Choroid plexus epithelial cell (primary cell): ENCODE results near the gene ZDHHC24.
A peak's percentile ranks its signal among the peaks of the same experiment; 100 is the strongest.

Experiments
- DNase-seq: peaks from one replicate; pipeline ENCODE4 v3.0.0-alpha.2; 2010; ENCODE audit warnings: low read depth
- H3K4me3 ChIP-seq: 2 replicates; pipeline ENCODE4 v1.5.1; 2011; ENCODE audit warnings: low read depth, mild to moderate bottlenecking, control low read depth, low read length, moderate library complexity
- CTCF ChIP-seq: conservative IDR thresholded peaks from 2 replicates; pipeline ENCODE4 v1.5.1; 2011; ENCODE audit warnings: low read depth, mild to moderate bottlenecking, control low read depth, inconsistent platforms, low read length, moderate library complexity

The ZDHHC24 gene

GRCh38 chr11:66524304-66525040, 21.4 kb downstream of the ZDHHC24 start:
- H3K4me3 ChIP-seq: no peak overlapping the region
- no peak for TF ChIP-seq CTCF
- DNase-seq: no peak

DNA sequence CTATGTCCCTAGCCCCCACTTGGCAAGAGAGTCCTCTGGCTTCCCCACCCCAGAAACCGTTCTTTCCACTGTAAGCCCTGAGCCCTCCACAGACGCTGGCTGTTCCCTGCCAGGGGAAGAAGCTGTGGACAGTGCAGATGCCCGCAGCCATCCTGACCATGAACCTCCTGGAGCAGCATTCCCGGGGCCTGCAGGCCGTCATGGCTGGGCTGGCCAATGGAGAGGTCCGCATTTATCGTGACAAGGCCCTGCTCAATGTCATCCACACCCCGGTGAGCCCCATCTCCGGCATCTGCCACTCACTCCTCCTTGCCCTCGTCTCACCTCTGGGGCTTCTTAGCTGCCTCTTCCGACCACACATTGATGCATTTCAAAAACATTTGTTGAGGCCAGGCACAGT, 22.2 kb downstream of the ZDHHC24 start:
- DNase-seq: no peak
- no peak overlapping the region for H3K4me3 ChIP-seq
- no peak for TF ChIP-seq CTCF

GRCh38 chr11:66510990-66511339, 34.9 kb downstream of the ZDHHC24 start:
- TF ChIP-seq CTCF: no peak
- DNase-seq: no peak
- peak overlapping the region; percentile 91 for H3K4me3 ChIP-seq

GRCh38 chr11:66510271-66510989, 35.4 kb downstream of the ZDHHC24 start, which contains the start of gene BBS1:
Gene BBS1 (plus strand): TSS chr11:66510635. CDS start chr11:66510660, 25 bp downstream.
- H3K4me3 ChIP-seq: peak within 1 kb of the TSS; percentile 91

DNA sequence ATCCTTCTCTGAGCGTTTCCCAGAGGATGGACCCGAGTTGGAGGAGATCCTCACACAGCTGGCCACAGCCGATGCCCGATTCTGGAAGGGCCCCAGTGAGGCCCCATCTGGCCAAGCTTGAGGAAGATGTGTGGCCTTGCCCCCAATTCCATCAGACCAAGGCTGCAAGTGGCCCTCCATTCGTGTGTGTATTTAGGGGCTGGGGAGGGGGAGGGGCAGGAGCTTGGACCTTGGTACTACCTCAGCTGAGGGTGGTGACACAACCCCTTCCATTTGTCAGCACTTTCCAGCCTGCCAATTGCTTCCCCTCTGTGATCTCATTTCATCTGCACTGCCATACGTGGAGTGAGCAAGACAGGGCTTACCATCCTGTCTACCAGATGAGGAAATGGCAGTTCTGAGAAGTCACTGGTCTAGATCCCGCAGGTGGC, 36.7 kb downstream of the ZDHHC24 start:
- TF ChIP-seq CTCF: no peak
- DNase-seq: no peak
- H3K4me3 ChIP-seq: no peak overlapping the region

More at GRCh38 chr11:66510271-66510989, 35.4 kb downstream of the ZDHHC24 start, which contains the start of gene BBS1:
- peak; percentile 80 for DNase-seq
- TF ChIP-seq CTCF: peak; percentile 24

DNA sequence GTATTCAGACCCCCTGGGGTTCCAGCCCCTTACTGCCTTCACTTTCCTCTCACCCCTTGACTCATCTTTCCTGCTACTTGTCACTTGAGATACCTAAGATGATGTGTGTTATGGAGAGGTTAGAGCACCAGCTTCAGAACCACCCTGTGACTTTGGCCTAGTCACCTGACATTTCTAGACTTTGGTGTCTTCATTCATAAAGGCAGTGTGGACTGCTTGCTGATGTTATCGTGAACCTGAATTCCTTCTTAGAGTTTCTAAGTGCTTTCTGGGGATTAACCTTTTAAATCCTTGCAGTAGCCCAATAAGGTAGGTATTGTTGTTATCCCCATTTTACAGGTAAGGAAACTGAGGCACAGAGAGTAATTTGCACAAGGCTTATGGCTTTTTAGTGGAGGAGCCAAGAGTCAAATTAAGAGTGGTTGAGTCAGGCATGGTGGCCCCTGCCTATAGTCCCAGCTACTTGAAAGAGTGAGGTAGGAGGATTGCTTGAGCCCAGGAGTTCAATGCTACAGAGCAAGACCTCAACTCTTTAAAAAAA, 40.5 kb downstream of the ZDHHC24 start:
- H3K4me3 ChIP-seq: no peak overlapping the region
- TF ChIP-seq CTCF: no peak
- DNase-seq: no peak

DNA sequence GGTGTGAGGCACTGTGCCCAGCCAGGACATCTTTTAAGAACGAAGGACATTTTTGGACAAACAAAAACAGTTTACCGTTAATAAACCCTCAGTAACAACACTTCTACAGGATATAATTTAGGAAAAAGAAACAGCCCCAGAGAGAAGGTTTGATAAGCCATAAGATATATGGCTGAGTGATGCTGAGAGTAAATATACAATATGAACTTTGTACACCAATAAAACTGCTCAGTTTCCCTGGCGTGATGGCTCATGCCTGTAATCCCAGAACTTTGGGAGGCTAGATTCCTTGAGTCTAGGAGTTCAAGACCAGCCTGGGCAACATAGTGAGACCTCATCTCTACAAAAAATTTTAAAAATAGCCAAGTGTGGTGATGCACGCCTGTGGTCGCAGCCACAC, 47.3 kb downstream of the ZDHHC24 start:
- no peak for DNase-seq
- no peak for TF ChIP-seq CTCF
- no peak overlapping the region for H3K4me3 ChIP-seq
